PFSK-1 (cell line): ENCODE results near the gene SUSD3.

ENCODE experiments used
- FOXP2 ChIP-seq: optimal IDR thresholded peaks from 2 replicates; pipeline ENCODE3; 2011; ENCODE audit warnings: borderline replicate concordance, control low read depth, inconsistent platforms; ENCODE audit not compliant: insufficient read depth; ENCODE audit errors: extremely low read length, extremely low read depth
- POLR2AphosphoS5 ChIP-seq: IDR thresholded peaks from 2 replicates; pipeline ENCODE4 v1.6.1; 2012; ENCODE audit warnings: low read depth, mild to moderate bottlenecking, control low read depth, low read length, moderate library complexity
- REST ChIP-seq, 2 experiments: IDR thresholded peaks; 2 replicates each; pipeline versions ENCODE4 v1.6.1 to v1.8.0; 2011 to 2012; ENCODE audit warnings: low read depth in 2 of 2, low read length in 2 of 2, control low read depth in 1 of 2, inconsistent platforms in 1 of 2, mild to moderate bottlenecking in 1 of 2, moderate library complexity in 1 of 2; ENCODE audit not compliant: insufficient read depth in 1 of 2
- SIN3A ChIP-seq: IDR thresholded peaks from 2 replicates; pipeline ENCODE4 v1.6.1; 2012; ENCODE audit warnings: mild to moderate bottlenecking, low read length, moderate library complexity, borderline replicate concordance; ENCODE audit not compliant: insufficient read depth
- TAF1 ChIP-seq: IDR thresholded peaks from 2 replicates; pipeline ENCODE4 v1.6.1; 2012; ENCODE audit warnings: low read length, control low read depth, borderline replicate concordance; ENCODE audit not compliant: insufficient read depth

Gene SUSD3

GRCh38 chr9:93119953-93120845 lies 61.7 kb downstream of the SUSD3 start:
- no peak for TF ChIP-seq SIN3A
- TF ChIP-seq REST (IDR thresholded peaks at IDR 0.05; ENCODE audit: insufficient read depth in 1 of 2, low read depth in 2 of 2, low read length in 2 of 2), result no peak
- TF ChIP-seq POLR2AphosphoS5, result peak; percentile 62
- no peak for TF ChIP-seq TAF1
- TF ChIP-seq FOXP2, result no peak

- TF ChIP-seq POLR2AphosphoS5, result no peak
- no peak for TF ChIP-seq TAF1
- TF ChIP-seq FOXP2, result no peak
- TF ChIP-seq SIN3A, result no peak
- no peak for TF ChIP-seq REST (IDR thresholded peaks at IDR 0.05; ENCODE audit: insufficient read depth in 1 of 2, low read depth in 2 of 2, low read length in 2 of 2)
Measured at GRCh38 chr9:93120846-93121315, 62.4 kb downstream of the SUSD3 start.

GRCh38 chr9:93121316-93122241 lies 63.1 kb downstream of the SUSD3 start:
- TF ChIP-seq POLR2AphosphoS5 (no peak), SIN3A (no peak), TAF1 (no peak), FOXP2 (no peak), REST (IDR thresholded peaks at IDR 0.05; ENCODE audit: insufficient read depth in 1 of 2, low read depth in 2 of 2, low read length in 2 of 2) (no peak)

- TF ChIP-seq SIN3A (no peak), FOXP2 (no peak), REST (IDR thresholded peaks at IDR 0.05; ENCODE audit: insufficient read depth in 1 of 2, low read depth in 2 of 2, low read length in 2 of 2) (no peak), POLR2AphosphoS5 (no peak), TAF1 (no peak)
Measured at GRCh38 chr9:93122721-93123221, 64.3 kb downstream of the SUSD3 start.
